WTC11 (cell line): ENCODE data around the gene MACF1. TPM values are rescaled to one million over a fixed set of nuclear protein-coding genes. Genes with fewer than 3 reads are reported as not detected.
A peak's percentile ranks its signal among the peaks of the same experiment; 100 is the strongest.

ENCODE experiments used
- ATAC-seq: fragments of 200-7000 bp; cut with Tn5 transposase; 2 replicates; pipeline ENCODE4 v1.10.0; 2021; ENCODE audit warnings: mild to moderate bottlenecking, moderate library complexity
- CTCF ChIA-PET: fragments of 300-600 bp; sonication (Branson Sonifier 250); formaldehyde crosslinking; loops from one replicate; lab custom pipeline; 2021; ENCODE audit warnings: antibody characterized with exemption; lab: Charles Lee
- POLR2A ChIA-PET: fragments of 350-600 bp; sonication (Branson Sonifier 250); formaldehyde crosslinking; loops from one replicate; lab custom pipeline; 2021; ENCODE audit warnings: antibody characterized with exemption; lab: Charles Lee
- DNase-seq: peaks from one replicate; pipeline ENCODE4 v3.0.0; 2021; ENCODE audit warnings: low spot score
- H3K27ac Mint-ChIP-seq: 2 replicates; pipeline ENCODE4 v1.8.0; 2021; ENCODE audit warnings: mixed read lengths
- H3K27me3 Mint-ChIP-seq: 2 replicates; pipeline ENCODE4 v1.8.0; 2021; ENCODE audit warnings: low read depth, mild to moderate bottlenecking, moderate library complexity, mixed read lengths
- H3K36me3 Mint-ChIP-seq: 2 replicates; pipeline ENCODE4 v1.8.0; 2021; ENCODE audit warnings: mixed read lengths
- H3K4me1 Mint-ChIP-seq: 2 replicates; pipeline ENCODE4 v1.8.0; 2022; ENCODE audit warnings: mixed read lengths
- H3K4me3 Mint-ChIP-seq: 2 replicates; pipeline ENCODE4 v1.8.0; 2021; ENCODE audit warnings: mild to moderate bottlenecking, moderate library complexity, mixed read lengths
- H3K9me3 Mint-ChIP-seq: 2 replicates; pipeline ENCODE4 v1.8.0; 2021; ENCODE audit warnings: mixed read lengths
- AR ChIP-seq: fragments of 250-450 bp; sonication (Bioruptor Pico); IDR thresholded peaks from 2 replicates; pipeline ENCODE4 v1.9.0; 2021; ENCODE audit warnings: mild to moderate bottlenecking
- CREM ChIP-seq: sonication (generic); formaldehyde crosslinking; IDR thresholded peaks from 2 replicates; pipeline ENCODE4 v1.8.1; 2022; ENCODE audit warnings: mild to moderate bottlenecking, missing genetic modification reagents, moderate library complexity
- ELF4 ChIP-seq: sonication (generic); formaldehyde crosslinking; IDR thresholded peaks from 2 replicates; pipeline ENCODE4 v1.8.1; 2022; ENCODE audit warnings: low read depth, mild to moderate bottlenecking, moderate library complexity, missing genetic modification reagents
- JAZF1 ChIP-seq: fragments of 250-450 bp; sonication (Bioruptor Pico); IDR thresholded peaks from 2 replicates; pipeline ENCODE4 v1.9.0; 2021; ENCODE audit warnings: moderate library complexity, mild to moderate bottlenecking, inconsistent platforms
- JUN ChIP-seq: sonication (generic); formaldehyde crosslinking; IDR thresholded peaks from 2 replicates; pipeline ENCODE4 v1.8.0; 2023; ENCODE audit warnings: mild to moderate bottlenecking, missing genetic modification reagents
- NR1H2 ChIP-seq: sonication (generic); formaldehyde crosslinking; IDR thresholded peaks from 2 replicates; pipeline ENCODE4 v1.9.0; 2021; ENCODE audit warnings: mild to moderate bottlenecking, moderate library complexity, missing genetic modification reagents
- NR2C2 ChIP-seq: sonication (generic); formaldehyde crosslinking; IDR thresholded peaks from 2 replicates; pipeline ENCODE4 v1.8.0; 2022; ENCODE audit warnings: mild to moderate bottlenecking, missing genetic modification reagents
- PRRX2 ChIP-seq: fragments of 250-450 bp; sonication (Bioruptor Pico); IDR thresholded peaks from 2 replicates; pipeline ENCODE4 v1.8.0; 2021; ENCODE audit warnings: mild to moderate bottlenecking
- TEAD1 ChIP-seq: sonication (generic); formaldehyde crosslinking; IDR thresholded peaks from 2 replicates; pipeline ENCODE4 v1.8.0; 2022; ENCODE audit warnings: mild to moderate bottlenecking, missing genetic modification reagents
- ZNF317 ChIP-seq: sonication (generic); formaldehyde crosslinking; IDR thresholded peaks from 2 replicates; pipeline ENCODE4 v1.8.1; 2023; ENCODE audit warnings: low read depth, mild to moderate bottlenecking, moderate library complexity, missing genetic modification reagents, borderline replicate concordance
- ZNF423 ChIP-seq: fragments of 250-450 bp; sonication (Bioruptor Pico); IDR thresholded peaks from 2 replicates; pipeline ENCODE4 v2.1.2; 2022; ENCODE audit warnings: mild to moderate bottlenecking, moderate library complexity
- total RNA-seq: library from RNA; stranded (reverse); gene quantifications from 3 replicates; pipeline ENCODE4 v1.2.3, GENCODE V29; 2021
- TF ChIP-seq, protein P1 (sequence below): fragments of 200-600 bp; IDR thresholded peaks from 2 replicates; pipeline ENCODE4 v1.8.0; 2022; ENCODE audit warnings: antibody characterized with exemption
- TF ChIP-seq, protein P2 (sequence below): sonication (generic); formaldehyde crosslinking; IDR thresholded peaks from 2 replicates; pipeline ENCODE4 v1.8.1; 2023; ENCODE audit warnings: mild to moderate bottlenecking, missing genetic modification reagents, borderline replicate concordance
- TF ChIP-seq, protein P3 (sequence below): fragments of 250-450 bp; sonication (Bioruptor Pico); IDR thresholded peaks from 2 replicates; pipeline ENCODE4 v1.9.0; 2021; ENCODE audit warnings: mild to moderate bottlenecking, borderline replicate concordance

The MACF1 gene
- total RNA-seq, 1 experiment from 2014 or later = 327 TPM

DNA sequence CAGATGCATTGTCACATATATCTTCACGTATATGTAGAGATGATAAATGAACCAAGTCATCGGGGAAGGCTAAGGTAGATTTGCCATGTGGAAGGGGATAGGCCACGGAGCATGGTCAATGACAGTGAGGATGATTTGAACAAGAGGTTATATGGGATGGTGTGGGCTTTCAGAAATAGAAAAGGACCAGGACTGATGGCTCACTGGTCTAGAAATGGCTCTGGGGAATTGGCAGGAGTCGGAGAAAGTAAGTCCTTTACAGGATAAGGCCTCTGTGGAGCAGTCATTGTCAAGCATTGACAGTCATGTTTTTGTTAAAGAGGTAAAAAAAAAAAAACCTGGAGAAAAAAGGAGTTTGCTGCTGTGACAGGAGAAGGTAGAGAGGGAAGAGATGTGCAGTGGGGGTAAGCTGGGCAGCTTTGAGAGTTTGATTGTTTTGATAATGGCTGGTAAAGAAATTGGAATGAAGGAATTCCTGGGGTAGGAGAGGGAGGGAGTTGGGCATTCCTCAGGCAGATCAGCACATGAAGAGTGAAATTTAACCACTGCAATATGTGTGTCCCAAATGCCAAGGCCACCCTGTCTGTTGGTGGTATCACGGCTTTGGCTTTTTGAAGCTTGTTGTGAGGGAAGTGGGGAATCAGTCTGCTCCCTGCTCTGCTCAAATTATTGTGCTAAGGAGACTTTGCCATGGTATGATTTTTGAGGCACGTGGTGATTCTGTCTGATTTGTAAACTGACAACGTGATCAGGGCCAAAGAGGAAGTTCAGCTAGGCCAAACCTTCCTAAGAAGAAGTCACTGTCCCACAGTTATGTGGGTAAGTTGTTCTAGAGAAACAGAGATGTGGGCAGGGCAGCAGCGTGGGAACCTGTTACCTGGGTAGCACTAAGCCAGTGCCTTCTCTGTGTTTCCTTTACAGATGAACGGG, 26.0 kb downstream of the MACF1 start:
- TF ChIP-seq TEAD1 (CRISPR knock-in tag) (0 out of 2 replicates have a peak, but pooled peaks have one; percentile 18), NR1H2 (CRISPR knock-in tag) (no peak)
- ChIA-PET POLR2A (interaction anchor here (0.6 kb wide), 1 partner anchor 34 kb away, joined by 6 read pairs; no protein-coding TSS in a partner anchor), CTCF (interaction anchor here (0.6 to 6.3 kb wide), 6 partner anchors 8 to 138 kb away, joined by 3 to 33 read pairs (median 4); no protein-coding TSS in a partner anchor)
- H3K36me3 Mint-ChIP-seq = peaks cover 18% of the 10 kb centered on the region
- H3K9me3 Mint-ChIP-seq = peaks cover 4% of the 10 kb centered on the region
- H3K4me1 Mint-ChIP-seq = peaks cover 44% of the 10 kb centered on the region
- H3K27me3 Mint-ChIP-seq = no peaks in the 10 kb centered on the region
- peak overlapping the region; percentile 80 for H3K27ac Mint-ChIP-seq
- no peak for DNase-seq
- ATAC-seq = peak; percentile 90
- H3K4me3 Mint-ChIP-seq = peak overlapping the region; percentile 37

GRCh38 chr1:39236971-39237370, 32.5 kb downstream of the MACF1 start:
- ChIA-PET CTCF (interaction anchor here (1.0 to 2.8 kb wide), 3 partner anchors 44 to 138 kb away, joined by 3 to 11 read pairs (median 10); no protein-coding TSS in a partner anchor), POLR2A (interaction anchor here (1.6 kb wide), 1 partner anchor 23 kb away, joined by 4 read pairs; no protein-coding TSS in a partner anchor)
- Mint-ChIP-seq H3K36me3 (peaks cover 26% of the 10 kb centered on the region), H3K27me3 (no peaks in the 10 kb centered on the region), H3K9me3 (peaks cover 7% of the 10 kb centered on the region)
- no peak for DNase-seq
- ATAC-seq = no peak
- TF ChIP-seq AR (CRISPR knock-in tag) (no peak), ELF4 (CRISPR knock-in tag) (no peak), ZNF317 (no peak)
- TF ChIP-seq, all 79 proteins: peak for 0
- Mint-ChIP-seq H3K4me3 (no peak overlapping the region), H3K4me1 (peaks cover 7% of the 10 kb centered on the region), H3K27ac (no peak overlapping the region; the same call in 1 of the 2 replicates)

DNA sequence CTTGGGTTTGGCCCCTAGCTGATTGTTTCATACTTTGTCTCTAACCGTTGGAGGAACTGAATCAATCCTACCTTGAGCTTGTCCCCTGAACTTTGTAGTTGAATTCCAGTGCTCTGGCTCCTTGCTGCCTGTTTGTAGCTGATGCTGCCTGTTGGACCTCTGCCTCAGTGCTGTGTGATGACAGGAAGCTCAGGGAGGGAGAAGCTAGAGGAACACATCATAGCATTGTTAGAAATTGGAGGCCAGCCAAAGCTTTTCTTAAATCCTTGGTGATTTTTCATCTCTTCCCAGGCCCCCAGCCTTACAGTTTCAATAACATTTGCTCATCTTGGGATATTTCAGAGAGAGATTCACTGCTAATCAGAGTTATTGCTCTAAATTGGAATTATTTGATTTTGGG, 34.0 kb downstream of the MACF1 start:
- no peak for DNase-seq
- no peaks in the 10 kb centered on the region for H3K4me1 Mint-ChIP-seq
- CTCF ChIA-PET = interaction anchor here (0.6 to 2.8 kb wide), 5 partner anchors 9 to 140 kb away, joined by 3 to 11 read pairs (median 10); no protein-coding TSS in a partner anchor
- ATAC-seq = no peak
- H3K27ac Mint-ChIP-seq = 0 out of 2 replicates have a peak overlapping the region, but pooled peaks have one; percentile 28
- no peaks in the 10 kb centered on the region for H3K27me3 Mint-ChIP-seq
- H3K9me3 Mint-ChIP-seq = peaks cover 7% of the 10 kb centered on the region
- peaks cover 14% of the 10 kb centered on the region for H3K36me3 Mint-ChIP-seq
- POLR2A ChIA-PET = interaction anchor here (1.6 kb wide), 1 partner anchor 24 kb away, joined by 4 read pairs; no protein-coding TSS in a partner anchor
- H3K4me3 Mint-ChIP-seq = no peak overlapping the region
- TF ChIP-seq CREM (no peak), JUN (CRISPR knock-in tag) (no peak), PRRX2 (CRISPR knock-in tag) (no peak), NR2C2 (no peak), ZNF423 (CRISPR knock-in tag) (no peak), JAZF1 (no peak)
- TF ChIP-seq, protein P1, sequence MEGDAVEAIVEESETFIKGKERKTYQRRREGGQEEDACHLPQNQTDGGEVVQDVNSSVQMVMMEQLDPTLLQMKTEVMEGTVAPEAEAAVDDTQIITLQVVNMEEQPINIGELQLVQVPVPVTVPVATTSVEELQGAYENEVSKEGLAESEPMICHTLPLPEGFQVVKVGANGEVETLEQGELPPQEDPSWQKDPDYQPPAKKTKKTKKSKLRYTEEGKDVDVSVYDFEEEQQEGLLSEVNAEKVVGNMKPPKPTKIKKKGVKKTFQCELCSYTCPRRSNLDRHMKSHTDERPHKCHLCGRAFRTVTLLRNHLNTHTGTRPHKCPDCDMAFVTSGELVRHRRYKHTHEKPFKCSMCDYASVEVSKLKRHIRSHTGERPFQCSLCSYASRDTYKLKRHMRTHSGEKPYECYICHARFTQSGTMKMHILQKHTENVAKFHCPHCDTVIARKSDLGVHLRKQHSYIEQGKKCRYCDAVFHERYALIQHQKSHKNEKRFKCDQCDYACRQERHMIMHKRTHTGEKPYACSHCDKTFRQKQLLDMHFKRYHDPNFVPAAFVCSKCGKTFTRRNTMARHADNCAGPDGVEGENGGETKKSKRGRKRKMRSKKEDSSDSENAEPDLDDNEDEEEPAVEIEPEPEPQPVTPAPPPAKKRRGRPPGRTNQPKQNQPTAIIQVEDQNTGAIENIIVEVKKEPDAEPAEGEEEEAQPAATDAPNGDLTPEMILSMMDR = no peak
- TF ChIP-seq, protein P2, sequence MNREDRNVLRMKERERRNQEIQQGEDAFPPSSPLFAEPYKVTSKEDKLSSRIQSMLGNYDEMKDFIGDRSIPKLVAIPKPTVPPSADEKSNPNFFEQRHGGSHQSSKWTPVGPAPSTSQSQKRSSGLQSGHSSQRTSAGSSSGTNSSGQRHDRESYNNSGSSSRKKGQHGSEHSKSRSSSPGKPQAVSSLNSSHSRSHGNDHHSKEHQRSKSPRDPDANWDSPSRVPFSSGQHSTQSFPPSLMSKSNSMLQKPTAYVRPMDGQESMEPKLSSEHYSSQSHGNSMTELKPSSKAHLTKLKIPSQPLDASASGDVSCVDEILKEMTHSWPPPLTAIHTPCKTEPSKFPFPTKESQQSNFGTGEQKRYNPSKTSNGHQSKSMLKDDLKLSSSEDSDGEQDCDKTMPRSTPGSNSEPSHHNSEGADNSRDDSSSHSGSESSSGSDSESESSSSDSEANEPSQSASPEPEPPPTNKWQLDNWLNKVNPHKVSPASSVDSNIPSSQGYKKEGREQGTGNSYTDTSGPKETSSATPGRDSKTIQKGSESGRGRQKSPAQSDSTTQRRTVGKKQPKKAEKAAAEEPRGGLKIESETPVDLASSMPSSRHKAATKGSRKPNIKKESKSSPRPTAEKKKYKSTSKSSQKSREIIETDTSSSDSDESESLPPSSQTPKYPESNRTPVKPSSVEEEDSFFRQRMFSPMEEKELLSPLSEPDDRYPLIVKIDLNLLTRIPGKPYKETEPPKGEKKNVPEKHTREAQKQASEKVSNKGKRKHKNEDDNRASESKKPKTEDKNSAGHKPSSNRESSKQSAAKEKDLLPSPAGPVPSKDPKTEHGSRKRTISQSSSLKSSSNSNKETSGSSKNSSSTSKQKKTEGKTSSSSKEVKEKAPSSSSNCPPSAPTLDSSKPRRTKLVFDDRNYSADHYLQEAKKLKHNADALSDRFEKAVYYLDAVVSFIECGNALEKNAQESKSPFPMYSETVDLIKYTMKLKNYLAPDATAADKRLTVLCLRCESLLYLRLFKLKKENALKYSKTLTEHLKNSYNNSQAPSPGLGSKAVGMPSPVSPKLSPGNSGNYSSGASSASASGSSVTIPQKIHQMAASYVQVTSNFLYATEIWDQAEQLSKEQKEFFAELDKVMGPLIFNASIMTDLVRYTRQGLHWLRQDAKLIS (CRISPR knock-in tag) = no peak
- TF ChIP-seq, protein P3, sequence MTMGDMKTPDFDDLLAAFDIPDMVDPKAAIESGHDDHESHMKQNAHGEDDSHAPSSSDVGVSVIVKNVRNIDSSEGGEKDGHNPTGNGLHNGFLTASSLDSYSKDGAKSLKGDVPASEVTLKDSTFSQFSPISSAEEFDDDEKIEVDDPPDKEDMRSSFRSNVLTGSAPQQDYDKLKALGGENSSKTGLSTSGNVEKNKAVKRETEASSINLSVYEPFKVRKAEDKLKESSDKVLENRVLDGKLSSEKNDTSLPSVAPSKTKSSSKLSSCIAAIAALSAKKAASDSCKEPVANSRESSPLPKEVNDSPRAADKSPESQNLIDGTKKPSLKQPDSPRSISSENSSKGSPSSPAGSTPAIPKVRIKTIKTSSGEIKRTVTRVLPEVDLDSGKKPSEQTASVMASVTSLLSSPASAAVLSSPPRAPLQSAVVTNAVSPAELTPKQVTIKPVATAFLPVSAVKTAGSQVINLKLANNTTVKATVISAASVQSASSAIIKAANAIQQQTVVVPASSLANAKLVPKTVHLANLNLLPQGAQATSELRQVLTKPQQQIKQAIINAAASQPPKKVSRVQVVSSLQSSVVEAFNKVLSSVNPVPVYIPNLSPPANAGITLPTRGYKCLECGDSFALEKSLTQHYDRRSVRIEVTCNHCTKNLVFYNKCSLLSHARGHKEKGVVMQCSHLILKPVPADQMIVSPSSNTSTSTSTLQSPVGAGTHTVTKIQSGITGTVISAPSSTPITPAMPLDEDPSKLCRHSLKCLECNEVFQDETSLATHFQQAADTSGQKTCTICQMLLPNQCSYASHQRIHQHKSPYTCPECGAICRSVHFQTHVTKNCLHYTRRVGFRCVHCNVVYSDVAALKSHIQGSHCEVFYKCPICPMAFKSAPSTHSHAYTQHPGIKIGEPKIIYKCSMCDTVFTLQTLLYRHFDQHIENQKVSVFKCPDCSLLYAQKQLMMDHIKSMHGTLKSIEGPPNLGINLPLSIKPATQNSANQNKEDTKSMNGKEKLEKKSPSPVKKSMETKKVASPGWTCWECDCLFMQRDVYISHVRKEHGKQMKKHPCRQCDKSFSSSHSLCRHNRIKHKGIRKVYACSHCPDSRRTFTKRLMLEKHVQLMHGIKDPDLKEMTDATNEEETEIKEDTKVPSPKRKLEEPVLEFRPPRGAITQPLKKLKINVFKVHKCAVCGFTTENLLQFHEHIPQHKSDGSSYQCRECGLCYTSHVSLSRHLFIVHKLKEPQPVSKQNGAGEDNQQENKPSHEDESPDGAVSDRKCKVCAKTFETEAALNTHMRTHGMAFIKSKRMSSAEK (CRISPR knock-in tag) = no peak
